GM12873 (cell line): ENCODE data around the gene PARP15.

Experiments used
- TF ChIP-seq, protein P1 (sequence below): IDR thresholded peaks from 2 replicates; pipeline ENCODE4 v1.5.1; 2012; ENCODE audit warnings: low read depth, mild to moderate bottlenecking, moderate library complexity, low read length, control low read depth; ENCODE audit not compliant: insufficient read depth; ENCODE audit errors: missing control alignments

PARP15 gene

DNA sequence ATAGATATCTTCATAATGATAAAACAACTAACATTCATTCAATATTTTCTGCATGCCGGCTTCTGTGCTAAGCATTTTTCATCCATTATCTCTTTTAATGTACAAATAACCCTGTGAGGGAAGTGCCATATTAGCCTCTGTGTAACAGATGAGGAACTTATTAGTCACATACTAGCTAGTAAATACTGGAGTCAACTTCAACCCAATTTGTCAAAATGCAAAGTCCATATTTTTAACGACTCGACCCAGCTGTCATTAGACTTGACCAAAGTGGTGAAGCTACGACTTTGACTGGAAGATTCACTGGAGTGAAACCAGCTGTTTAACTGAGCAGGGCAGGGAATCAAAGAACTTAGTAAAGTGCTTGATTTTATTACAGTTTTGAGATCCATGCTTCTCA is 41.6 kb downstream of the PARP15 start:
- TF ChIP-seq, protein P1, sequence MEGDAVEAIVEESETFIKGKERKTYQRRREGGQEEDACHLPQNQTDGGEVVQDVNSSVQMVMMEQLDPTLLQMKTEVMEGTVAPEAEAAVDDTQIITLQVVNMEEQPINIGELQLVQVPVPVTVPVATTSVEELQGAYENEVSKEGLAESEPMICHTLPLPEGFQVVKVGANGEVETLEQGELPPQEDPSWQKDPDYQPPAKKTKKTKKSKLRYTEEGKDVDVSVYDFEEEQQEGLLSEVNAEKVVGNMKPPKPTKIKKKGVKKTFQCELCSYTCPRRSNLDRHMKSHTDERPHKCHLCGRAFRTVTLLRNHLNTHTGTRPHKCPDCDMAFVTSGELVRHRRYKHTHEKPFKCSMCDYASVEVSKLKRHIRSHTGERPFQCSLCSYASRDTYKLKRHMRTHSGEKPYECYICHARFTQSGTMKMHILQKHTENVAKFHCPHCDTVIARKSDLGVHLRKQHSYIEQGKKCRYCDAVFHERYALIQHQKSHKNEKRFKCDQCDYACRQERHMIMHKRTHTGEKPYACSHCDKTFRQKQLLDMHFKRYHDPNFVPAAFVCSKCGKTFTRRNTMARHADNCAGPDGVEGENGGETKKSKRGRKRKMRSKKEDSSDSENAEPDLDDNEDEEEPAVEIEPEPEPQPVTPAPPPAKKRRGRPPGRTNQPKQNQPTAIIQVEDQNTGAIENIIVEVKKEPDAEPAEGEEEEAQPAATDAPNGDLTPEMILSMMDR, result no peak

DNA sequence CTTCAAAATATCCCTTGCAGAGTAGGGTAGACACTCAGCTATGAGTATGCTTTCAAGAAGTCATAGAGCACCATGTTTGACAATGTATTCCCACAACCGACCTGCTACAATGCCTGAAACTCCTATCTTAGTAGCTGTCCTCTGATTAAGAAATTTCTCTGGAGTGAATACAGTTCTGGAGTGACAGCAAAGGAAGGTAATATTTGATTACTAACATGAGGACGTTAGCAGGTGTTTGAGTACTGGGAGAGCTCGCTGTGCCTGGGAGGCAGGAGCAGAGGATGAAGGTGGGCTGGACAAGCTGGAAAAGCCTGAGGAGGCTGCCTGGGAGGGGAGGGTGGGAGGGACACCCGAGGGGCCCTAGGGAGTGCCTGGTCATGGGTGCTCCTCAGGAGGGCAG is 42.9 kb downstream of the PARP15 start:
- TF ChIP-seq, protein P1, result no peak

DNA sequence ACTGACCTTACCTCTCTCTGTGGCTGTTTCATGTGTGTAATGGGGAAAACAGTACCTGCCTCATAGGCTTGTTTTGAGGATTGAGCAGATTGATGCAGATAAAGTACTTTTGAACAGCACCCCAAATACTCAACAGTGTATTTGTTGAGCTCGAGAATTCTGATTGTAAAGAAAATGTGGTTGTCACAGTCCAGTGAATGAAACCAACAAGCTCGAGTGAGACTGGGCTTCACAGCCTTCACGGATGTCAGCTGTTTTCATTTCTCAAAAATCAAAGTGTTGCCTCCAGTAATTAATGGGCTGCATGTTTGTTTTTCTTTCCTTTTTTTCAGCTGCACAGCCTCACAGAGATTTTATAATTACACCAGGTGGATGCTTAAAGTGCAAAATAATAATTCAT is 43.7 kb downstream of the PARP15 start:
- TF ChIP-seq, protein P1, result no peak

DNA sequence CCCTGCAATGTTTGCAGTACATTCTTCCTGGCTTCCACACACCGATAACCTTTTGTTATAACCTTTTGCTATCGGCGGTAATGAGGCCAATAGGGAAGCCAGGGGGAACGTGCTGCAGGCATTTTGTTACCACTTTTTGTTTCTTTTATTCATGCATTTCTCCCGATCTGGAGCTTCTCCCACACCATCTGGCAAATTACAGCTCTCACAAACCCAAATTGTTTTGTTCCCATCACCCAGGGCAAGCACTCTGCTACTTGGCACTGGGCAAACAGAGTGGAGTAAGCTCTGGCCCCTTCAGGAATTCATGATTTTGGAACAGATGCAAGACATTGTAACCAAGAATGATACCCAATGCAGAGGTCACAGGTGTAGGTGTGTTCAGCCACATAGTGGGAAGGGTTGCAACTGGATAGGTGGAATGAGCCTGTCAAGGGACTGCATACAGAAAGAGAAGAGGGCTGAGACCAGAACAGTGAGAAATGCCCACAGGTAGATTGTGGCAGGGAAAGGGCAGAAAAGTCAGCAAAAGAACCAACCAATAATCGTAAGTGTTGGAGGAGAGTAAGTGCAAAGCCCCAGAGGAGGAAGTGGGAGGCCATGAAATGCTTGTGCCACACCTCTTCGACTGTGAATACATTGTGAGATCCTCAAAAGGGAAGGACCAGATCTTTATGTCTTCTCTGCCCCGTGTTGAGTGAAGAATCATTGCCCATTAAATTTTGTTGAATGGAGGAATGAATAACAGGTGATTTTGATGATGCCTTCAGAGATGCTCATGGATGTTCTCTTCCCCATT is 45.8 kb downstream of the PARP15 start:
- TF ChIP-seq, protein P1, result no peak

DNA sequence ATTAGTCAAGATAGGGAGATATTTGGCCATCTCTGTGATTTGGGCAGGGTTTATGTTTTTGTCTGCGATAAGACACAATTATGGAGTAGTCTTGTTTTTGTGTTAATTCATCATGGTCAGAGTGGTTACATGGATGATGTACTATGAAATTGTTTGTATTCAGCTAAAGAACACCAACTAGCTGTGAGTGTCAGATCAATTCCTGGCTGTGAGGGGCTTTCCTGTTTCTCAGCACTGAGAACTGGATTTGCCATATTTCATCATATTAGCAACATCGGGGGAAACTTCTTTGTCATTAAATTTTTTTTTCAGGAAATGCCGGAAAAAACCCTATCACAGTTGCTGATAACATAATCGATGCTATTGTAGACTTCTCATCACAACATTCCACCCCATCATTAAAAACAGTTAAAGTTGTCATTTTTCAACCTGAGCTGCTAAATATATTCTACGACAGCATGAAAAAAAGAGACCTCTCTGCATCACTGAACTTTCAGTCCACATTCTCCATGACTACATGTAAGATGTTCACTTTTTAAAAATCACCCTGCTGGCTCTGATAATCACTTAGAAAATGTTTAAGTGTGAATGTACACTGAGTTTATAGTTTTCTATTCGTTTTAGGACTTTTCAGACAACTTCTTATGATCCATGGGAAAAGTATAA is 49.2 kb downstream of the PARP15 start:
- TF ChIP-seq, protein P1, result no peak

DNA sequence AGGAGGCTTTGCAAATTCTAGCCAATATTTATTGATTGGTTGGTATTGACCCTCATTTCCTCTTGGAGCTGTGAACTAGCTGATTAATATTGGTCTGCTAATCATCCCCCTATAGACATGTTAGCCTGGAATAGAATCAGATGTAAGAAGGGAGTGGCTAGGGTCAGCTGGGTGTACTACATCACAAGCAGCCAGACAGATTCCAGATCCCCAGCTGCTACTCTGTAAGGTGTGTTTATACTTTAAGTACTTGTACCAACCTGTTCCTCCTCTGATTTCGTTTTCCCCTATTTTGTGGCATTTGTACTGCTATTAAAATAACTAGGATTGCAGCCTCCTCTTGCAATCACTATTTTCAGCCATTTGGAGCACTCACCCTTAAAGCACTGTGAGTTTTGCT is 49.9 kb downstream of the PARP15 start:
- TF ChIP-seq, protein P1, result no peak

DNA sequence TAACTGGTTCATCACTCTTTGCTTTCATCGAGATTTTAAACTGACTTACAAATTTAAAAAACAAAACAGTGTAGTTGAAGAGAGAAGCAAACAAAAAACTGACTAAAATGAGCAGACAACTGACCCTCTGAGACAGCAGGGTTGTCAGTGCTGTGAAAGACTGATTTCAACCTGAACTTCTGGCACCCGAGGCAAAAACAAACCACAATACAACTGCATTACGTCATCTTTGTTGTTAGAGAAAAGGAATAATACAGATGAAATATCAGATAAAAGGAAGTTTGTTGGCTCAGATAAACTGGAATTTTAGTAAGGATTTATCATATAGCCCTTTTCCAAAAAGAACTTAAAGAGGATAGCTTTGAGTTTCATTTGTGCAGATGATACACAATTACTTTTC is 51.1 kb downstream of the PARP15 start:
- TF ChIP-seq, protein P1, result no peak
